Measurements from ENCODE around the gene PALD1. TPM values are rescaled to one million over a fixed set of nuclear protein-coding genes. Genes with fewer than 3 reads are reported as not detected.
"Not testable (repeated sequence)": the region's sequence is repeated elsewhere in the genome, so short reads cannot be mapped to it uniquely, and the experiment has no call there.

The PALD1 gene
- total and polyA plus RNA-seq, 5 donors: 2.8 to 7.7 (median 5.6) TPM

GRCh38 chr10:70475661-70476060 is 2.9 kb upstream of the PALD1 start:
- 91% methylated on average over 8 of the region's 8 CpGs for WGBS
- Histone ChIP-seq H3K27ac (ENCODE audit: low read length) (no peak overlapping the region), H3K9me3 (ENCODE audit: control insufficient read depth, low read length) (no peaks in the 10 kb centered on the region), H3K4me3 (ENCODE audit: low read length) (no peak overlapping the region), H3K4me1 (ENCODE audit: control insufficient read depth, insufficient read depth, low read length) (peaks cover 4% of the 10 kb centered on the region), H3K27me3 (ENCODE audit: control insufficient read depth, insufficient read depth) (no peaks in the 10 kb centered on the region)
- ATAC-seq: no peak
- no peak for DNase-seq
- intact Hi-C loops (cut with DNase I): no loop called here

GRCh38 chr10:70476249-70477035 is 2.1 kb upstream of the PALD1 start:
- Histone ChIP-seq H3K9me3 (ENCODE audit: control insufficient read depth, low read length) (no peaks in the 10 kb centered on the region), H3K4me3 (ENCODE audit: low read length) (no peak overlapping the region), H3K27me3 (ENCODE audit: control insufficient read depth, insufficient read depth) (no peaks in the 10 kb centered on the region), H3K27ac (ENCODE audit: low read length) (no peak overlapping the region), H3K4me1 (ENCODE audit: control insufficient read depth, insufficient read depth, low read length) (peaks cover 5% of the 10 kb centered on the region)
- WGBS: 70% methylated on average over 7 of the region's 7 CpGs
- ATAC-seq (no peak), DNase-seq (no peak)
- intact Hi-C loops (cut with DNase I): no loop called here

GRCh38 chr10:70477661-70478162 is 855 bp upstream of the PALD1 start:
- peaks cover 14% of the 10 kb centered on the region for H3K4me1 ChIP-seq (ENCODE audit: control insufficient read depth, insufficient read depth, low read length)
- H3K4me3 ChIP-seq (ENCODE audit: low read length): peak overlapping the region; percentile 70
- no peak overlapping the region for H3K27ac ChIP-seq (ENCODE audit: low read length)
- DNase-seq: peak in 2 of 3 donors; percentile 66 to 76
- H3K9me3 ChIP-seq (ENCODE audit: control insufficient read depth, low read length): no peaks in the 10 kb centered on the region
- peak; percentile 1 to 44 for ATAC-seq
- intact Hi-C loops (cut with DNase I): no loop called here
- no peaks in the 10 kb centered on the region for H3K27me3 ChIP-seq (ENCODE audit: control insufficient read depth, insufficient read depth)
- 15% methylated on average over 27 of the region's 27 CpGs for WGBS

GRCh38 chr10:70479165-70479581 is 606 bp downstream of the PALD1 start:
- H3K9me3 ChIP-seq (ENCODE audit: control insufficient read depth, low read length): no peaks in the 10 kb centered on the region
- ATAC-seq (no peak), DNase-seq (no peak)
- intact Hi-C loops (cut with DNase I): no loop called here
- 39% methylated on average over 11 of the region's 11 CpGs for WGBS
- H3K27me3 ChIP-seq (ENCODE audit: control insufficient read depth, insufficient read depth): no peaks in the 10 kb centered on the region
- peak overlapping the region; percentile 9 for H3K27ac ChIP-seq (ENCODE audit: low read length)
- peaks cover 18% of the 10 kb centered on the region for H3K4me1 ChIP-seq (ENCODE audit: control insufficient read depth, insufficient read depth, low read length)
- peak overlapping the region; percentile 70 for H3K4me3 ChIP-seq (ENCODE audit: low read length)

GRCh38 chr10:70479626-70480238 is 1.2 kb downstream of the PALD1 start:
- no peak overlapping the region for H3K27ac ChIP-seq (ENCODE audit: low read length)
- intact Hi-C loops (cut with DNase I): no loop called here
- ATAC-seq: no peak
- DNase-seq: peak in 1 of 3 donors; percentile 42
- no peaks in the 10 kb centered on the region for H3K9me3 ChIP-seq (ENCODE audit: control insufficient read depth, low read length)
- H3K4me1 ChIP-seq (ENCODE audit: control insufficient read depth, insufficient read depth, low read length): peaks cover 18% of the 10 kb centered on the region
- H3K4me3 ChIP-seq (ENCODE audit: low read length): peak overlapping the region; percentile 70
- no peaks in the 10 kb centered on the region for H3K27me3 ChIP-seq (ENCODE audit: control insufficient read depth, insufficient read depth)
- whole genome bisulfite sequencing: 56% methylated on average over 8 of the region's 8 CpGs

- ATAC-seq: no peak
- intact Hi-C loops (cut with DNase I): no loop called here
- no peaks in the 10 kb centered on the region for H3K9me3 ChIP-seq (ENCODE audit: control insufficient read depth, low read length)
- peak in 1 of 3 donors; percentile 64 for DNase-seq
- H3K4me1 ChIP-seq (ENCODE audit: control insufficient read depth, insufficient read depth, low read length): peaks cover 18% of the 10 kb centered on the region
- 46% methylated on average over 9 of the region's 9 CpGs for WGBS
- H3K27ac ChIP-seq (ENCODE audit: low read length): no peak overlapping the region
- peak overlapping the region; percentile 70 for H3K4me3 ChIP-seq (ENCODE audit: low read length)
- H3K27me3 ChIP-seq (ENCODE audit: control insufficient read depth, insufficient read depth): no peaks in the 10 kb centered on the region
These were observed 1.8 kb downstream of the PALD1 start for GRCh38 chr10:70480239-70480861.

GRCh38 chr10:70481105-70481504 is 2.5 kb downstream of the PALD1 start:
- Histone ChIP-seq H3K4me1 (ENCODE audit: control insufficient read depth, insufficient read depth, low read length) (peaks cover 18% of the 10 kb centered on the region), H3K4me3 (ENCODE audit: low read length) (no peak overlapping the region), H3K27me3 (ENCODE audit: control insufficient read depth, insufficient read depth) (no peaks in the 10 kb centered on the region), H3K27ac (ENCODE audit: low read length) (no peak overlapping the region), H3K9me3 (ENCODE audit: control insufficient read depth, low read length) (no peaks in the 10 kb centered on the region)
- 73% methylated on average over 9 of the region's 9 CpGs for WGBS
- intact Hi-C loops (cut with DNase I): no loop called here
- ATAC-seq (no peak), DNase-seq (peak in 1 of 3 donors; percentile 42)

GRCh38 chr10:70481831-70482530 is 3.4 kb downstream of the PALD1 start:
- peaks cover 18% of the 10 kb centered on the region for H3K4me1 ChIP-seq (ENCODE audit: control insufficient read depth, insufficient read depth, low read length)
- H3K27ac ChIP-seq (ENCODE audit: low read length): peak overlapping the region; percentile 11
- no peaks in the 10 kb centered on the region for H3K27me3 ChIP-seq (ENCODE audit: control insufficient read depth, insufficient read depth)
- intact Hi-C loops (cut with DNase I): no loop called here
- H3K4me3 ChIP-seq (ENCODE audit: low read length): no peak overlapping the region
- DNase-seq (peak; percentile 80 to 92 (median 90)), ATAC-seq (peak; percentile 80 to 85)
- WGBS: 24% methylated on average over 7 of the region's 7 CpGs
- H3K9me3 ChIP-seq (ENCODE audit: control insufficient read depth, low read length): no peaks in the 10 kb centered on the region

GRCh38 chr10:70482982-70483760 is 4.6 kb downstream of the PALD1 start:
- H3K4me1 ChIP-seq (ENCODE audit: control insufficient read depth, insufficient read depth, low read length): peaks cover 18% of the 10 kb centered on the region
- intact Hi-C loops (cut with DNase I): no loop called here
- ATAC-seq: no peak
- no peaks in the 10 kb centered on the region for H3K27me3 ChIP-seq (ENCODE audit: control insufficient read depth, insufficient read depth)
- H3K9me3 ChIP-seq (ENCODE audit: control insufficient read depth, low read length): no peaks in the 10 kb centered on the region
- DNase-seq: peak in 1 of 3 donors; percentile 48
- H3K27ac ChIP-seq (ENCODE audit: low read length): peak overlapping the region; percentile 65
- H3K4me3 ChIP-seq (ENCODE audit: low read length): no peak overlapping the region
- WGBS: 53% methylated on average over 8 of the region's 8 CpGs

GRCh38 chr10:70483872-70484271 is 5.3 kb downstream of the PALD1 start:
- WGBS: 86% methylated on average over 6 of the region's 6 CpGs
- H3K27ac ChIP-seq (ENCODE audit: low read length): not testable (repeated sequence)

More at GRCh38 chr10:70483872-70484271, 5.3 kb downstream of the PALD1 start:
- H3K4me1 ChIP-seq (ENCODE audit: control insufficient read depth, insufficient read depth, low read length): peaks cover 18% of the 10 kb centered on the region
- H3K27me3 ChIP-seq (ENCODE audit: control insufficient read depth, insufficient read depth); H3K9me3 ChIP-seq (ENCODE audit: control insufficient read depth, low read length); intact Hi-C loops (cut with DNase I); H3K4me3 ChIP-seq (ENCODE audit: low read length); ATAC-seq; DNase-seq: not testable (repeated sequence)

All from right cardiac atrium (tissue), 5 donors.